ENCODE measurements around the gene LIFR. TPM values are rescaled to one million over a fixed set of nuclear protein-coding genes. Genes with fewer than 3 reads are reported as not detected.

The LIFR gene
- total RNA-seq, 1 donor from 2014 or later = 110 TPM

DNA sequence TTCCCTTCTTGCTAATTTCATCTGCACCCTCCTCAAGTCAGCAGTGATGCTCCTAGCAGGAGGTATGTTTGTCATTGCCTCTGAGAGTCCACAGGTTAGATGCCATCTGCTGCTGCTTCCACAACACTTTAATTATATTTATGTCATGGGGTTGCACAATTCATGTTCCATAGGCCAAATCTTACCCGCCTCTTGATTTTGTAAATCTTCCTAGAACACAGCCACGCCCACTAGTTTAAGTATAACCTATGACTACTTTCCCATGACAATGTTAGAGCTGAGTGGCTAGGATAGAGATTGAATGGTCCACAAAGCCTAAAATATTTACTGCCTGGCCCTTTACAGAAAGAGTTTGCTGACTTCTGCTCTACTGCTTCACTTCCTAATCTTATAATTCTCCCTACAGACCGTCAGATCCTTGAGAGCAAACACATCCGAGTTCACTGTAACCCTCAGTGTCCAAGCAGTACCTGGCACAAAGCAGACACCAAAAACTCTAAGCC, 21.1 kb downstream of the LIFR start:
- no peak overlapping the region for H3K27ac ChIP-seq
- H3K36me3 ChIP-seq = no peaks in the 10 kb centered on the region
- TF ChIP-seq, protein P1, sequence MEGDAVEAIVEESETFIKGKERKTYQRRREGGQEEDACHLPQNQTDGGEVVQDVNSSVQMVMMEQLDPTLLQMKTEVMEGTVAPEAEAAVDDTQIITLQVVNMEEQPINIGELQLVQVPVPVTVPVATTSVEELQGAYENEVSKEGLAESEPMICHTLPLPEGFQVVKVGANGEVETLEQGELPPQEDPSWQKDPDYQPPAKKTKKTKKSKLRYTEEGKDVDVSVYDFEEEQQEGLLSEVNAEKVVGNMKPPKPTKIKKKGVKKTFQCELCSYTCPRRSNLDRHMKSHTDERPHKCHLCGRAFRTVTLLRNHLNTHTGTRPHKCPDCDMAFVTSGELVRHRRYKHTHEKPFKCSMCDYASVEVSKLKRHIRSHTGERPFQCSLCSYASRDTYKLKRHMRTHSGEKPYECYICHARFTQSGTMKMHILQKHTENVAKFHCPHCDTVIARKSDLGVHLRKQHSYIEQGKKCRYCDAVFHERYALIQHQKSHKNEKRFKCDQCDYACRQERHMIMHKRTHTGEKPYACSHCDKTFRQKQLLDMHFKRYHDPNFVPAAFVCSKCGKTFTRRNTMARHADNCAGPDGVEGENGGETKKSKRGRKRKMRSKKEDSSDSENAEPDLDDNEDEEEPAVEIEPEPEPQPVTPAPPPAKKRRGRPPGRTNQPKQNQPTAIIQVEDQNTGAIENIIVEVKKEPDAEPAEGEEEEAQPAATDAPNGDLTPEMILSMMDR (IDR thresholded peaks at IDR 0.05) = no peak
- ATAC-seq = peak in 1 of 2 donors; percentile 7
- no peak overlapping the region for H3K4me3 ChIP-seq
- peaks cover 69% of the 10 kb centered on the region for H3K4me1 ChIP-seq
- intact Hi-C loops (cut with DNase I) = no loop called here
- no peaks in the 10 kb centered on the region for H3K9me3 ChIP-seq
- DNase-seq = no peak
- no peaks in the 10 kb centered on the region for H3K27me3 ChIP-seq (ENCODE audit: low read depth)

DNA sequence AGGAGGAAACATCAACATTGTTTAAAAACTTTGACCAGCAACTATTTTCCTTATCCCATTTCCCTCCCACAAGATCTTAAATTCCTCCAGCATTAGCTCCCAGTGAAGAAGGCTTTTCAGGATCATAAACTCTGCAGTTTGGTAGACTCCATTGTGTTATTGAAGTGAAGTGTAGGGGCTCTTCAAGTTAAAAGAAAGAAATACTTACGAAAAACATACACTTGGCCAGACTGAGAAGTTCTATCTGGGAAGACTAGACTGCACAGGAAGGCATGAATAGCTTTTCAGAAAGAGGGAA, 22.3 kb downstream of the LIFR start:
- TF ChIP-seq, protein P1 (IDR thresholded peaks at IDR 0.05) = no peak
- Histone ChIP-seq H3K4me1 (peaks cover 57% of the 10 kb centered on the region), H3K27me3 (ENCODE audit: low read depth) (no peaks in the 10 kb centered on the region), H3K36me3 (no peaks in the 10 kb centered on the region), H3K4me3 (no peak overlapping the region), H3K27ac (no peak overlapping the region), H3K9me3 (no peaks in the 10 kb centered on the region)
- intact Hi-C loops (cut with DNase I) = no loop called here
- ATAC-seq (no peak), DNase-seq (no peak)

DNA sequence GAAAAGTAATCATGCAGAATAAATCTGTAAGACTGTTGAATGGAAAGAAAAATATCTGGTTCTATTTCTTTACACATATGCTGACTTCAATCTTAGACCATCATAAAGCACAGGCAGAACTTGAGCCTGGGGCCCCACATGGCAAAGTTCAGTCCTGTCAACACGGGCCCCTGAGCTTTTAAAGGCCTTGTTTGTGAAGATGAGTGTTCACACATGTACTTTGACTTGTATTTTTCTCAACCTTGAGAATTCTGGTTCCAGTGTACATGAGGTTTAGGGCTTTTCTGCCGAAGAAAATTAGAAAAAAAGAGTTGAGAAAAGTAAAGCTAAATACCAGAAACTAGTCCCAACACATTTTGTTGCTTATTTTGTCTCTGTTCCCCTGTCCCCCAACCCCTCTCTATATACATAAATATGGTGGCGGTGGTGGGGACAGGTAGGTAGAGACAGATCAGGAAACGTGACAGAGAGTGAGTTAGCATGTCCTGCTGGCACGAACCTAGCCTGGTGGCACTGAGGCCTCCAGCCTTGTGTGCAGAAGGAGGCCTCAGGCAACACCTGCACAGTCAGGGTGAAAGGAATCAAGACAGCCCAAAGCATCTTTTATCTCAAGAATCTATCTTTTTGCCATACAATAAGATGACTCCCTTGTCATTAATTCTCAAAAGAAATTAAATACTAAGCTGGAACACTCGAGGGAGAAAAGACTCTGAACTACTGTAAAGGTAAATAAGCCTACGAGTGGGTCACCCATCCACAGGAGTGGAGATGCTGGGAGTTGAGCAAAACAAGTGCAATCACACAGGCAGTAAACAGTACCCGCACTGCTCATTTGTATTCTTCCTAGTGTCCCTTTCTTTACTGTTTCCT, 22.9 kb downstream of the LIFR start:
- H3K4me1 ChIP-seq = peaks cover 55% of the 10 kb centered on the region
- intact Hi-C loops (cut with DNase I) = no loop called here
- ATAC-seq (no peak), DNase-seq (no peak)
- no peaks in the 10 kb centered on the region for H3K27me3 ChIP-seq (ENCODE audit: low read depth)
- no peak overlapping the region for H3K4me3 ChIP-seq
- no peaks in the 10 kb centered on the region for H3K9me3 ChIP-seq
- TF ChIP-seq, protein P1 (IDR thresholded peaks at IDR 0.05) = no peak
- no peaks in the 10 kb centered on the region for H3K36me3 ChIP-seq
- H3K27ac ChIP-seq = no peak overlapping the region

DNA sequence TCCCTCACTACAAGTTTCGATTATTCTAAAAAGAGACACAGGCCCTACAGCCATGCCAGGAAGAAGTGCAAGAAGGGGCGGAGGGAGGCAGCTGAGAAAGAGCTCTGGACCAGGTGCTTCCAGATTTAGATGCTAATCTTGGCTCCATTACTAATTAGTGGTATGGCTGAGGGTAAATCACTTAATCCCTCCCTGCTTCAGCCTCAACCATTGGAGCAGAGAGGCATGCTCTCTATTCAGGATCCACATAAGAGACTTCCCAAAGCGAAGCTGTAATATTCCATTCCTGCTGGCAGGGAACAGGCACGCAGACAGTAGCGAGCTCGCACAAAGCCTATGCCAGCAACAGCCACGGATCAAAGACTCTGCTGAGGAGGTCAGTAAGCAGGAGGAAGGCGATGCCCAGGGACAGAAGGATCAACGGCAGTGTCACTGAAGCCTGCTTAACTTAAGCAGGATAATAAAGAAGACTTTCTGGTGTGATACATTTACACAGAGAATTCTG, 24.2 kb downstream of the LIFR start:
- H3K27me3 ChIP-seq (ENCODE audit: low read depth) = no peaks in the 10 kb centered on the region
- H3K27ac ChIP-seq = no peak overlapping the region
- ATAC-seq = no peak
- no peak overlapping the region for H3K4me3 ChIP-seq
- H3K36me3 ChIP-seq = no peaks in the 10 kb centered on the region
- TF ChIP-seq, protein P1 (IDR thresholded peaks at IDR 0.05) = no peak
- H3K4me1 ChIP-seq = peaks cover 53% of the 10 kb centered on the region
- intact Hi-C loops (cut with DNase I) = no loop called here
- DNase-seq = no peak
- no peaks in the 10 kb centered on the region for H3K9me3 ChIP-seq

DNA sequence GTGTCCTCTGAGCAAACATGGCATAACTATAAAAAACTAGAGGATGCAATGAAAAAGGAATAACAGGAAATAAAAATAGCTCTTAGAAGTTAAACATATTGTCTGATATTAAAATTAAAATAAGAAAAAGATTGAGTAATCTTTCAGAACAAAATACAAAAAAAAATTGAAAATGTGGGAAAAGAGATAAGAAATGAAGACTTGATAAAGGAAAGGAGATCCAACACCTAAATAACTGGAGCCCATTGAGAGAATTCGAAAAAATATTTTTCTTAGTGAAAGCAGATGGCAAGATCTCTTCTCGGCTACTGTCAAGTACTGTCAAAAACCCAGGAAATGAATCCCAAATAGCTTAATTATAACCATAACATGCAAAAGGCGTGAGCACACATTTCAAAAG, 24.9 kb downstream of the LIFR start:
- intact Hi-C loops (cut with DNase I) = no loop called here
- no peaks in the 10 kb centered on the region for H3K27me3 ChIP-seq (ENCODE audit: low read depth)
- H3K4me3 ChIP-seq = no peak overlapping the region
- no peak overlapping the region for H3K27ac ChIP-seq
- TF ChIP-seq, protein P1 (IDR thresholded peaks at IDR 0.05) = no peak
- no peaks in the 10 kb centered on the region for H3K9me3 ChIP-seq
- DNase-seq (no peak), ATAC-seq (no peak)
- peaks cover 5% of the 10 kb centered on the region for H3K36me3 ChIP-seq
- H3K4me1 ChIP-seq = peaks cover 53% of the 10 kb centered on the region
